ENCODE measurements around the gene ZFR. TPM values are rescaled to one million over a fixed set of nuclear protein-coding genes. Genes with fewer than 3 reads are reported as not detected.

The ZFR gene
- total and polyA plus RNA-seq, 8 donors, result 21.8 to 110 (median 48.5) TPM

DNA sequence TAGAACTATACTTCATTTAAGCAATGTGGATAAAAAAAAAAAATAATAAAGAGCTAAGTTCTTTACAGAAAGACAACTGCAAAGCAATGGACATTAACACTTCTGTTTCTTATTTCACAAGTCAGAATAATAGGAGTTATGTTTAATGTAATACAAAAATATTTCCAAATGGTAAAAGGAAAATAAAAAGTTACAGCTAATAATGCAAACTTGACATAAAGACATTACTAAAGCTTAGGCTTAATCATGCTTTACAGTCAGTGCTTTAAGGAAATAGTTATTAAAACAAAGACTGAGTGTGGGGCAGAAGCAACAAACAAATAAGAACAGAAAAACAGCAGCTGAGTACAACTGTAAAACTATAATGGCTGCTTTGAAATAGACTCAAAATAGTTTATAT, 56.7 kb downstream of the ZFR start:
- Histone ChIP-seq H3K36me3 (peaks cover 37 to 91% (median 88%) of the 10 kb centered on the region in 4 donors), H3K4me3 (no peak overlapping the region), H3K9me3 (no peaks in the 10 kb centered on the region), H3K27ac (peak overlapping the region in 2 of 5 donors; percentile 25 to 26), H3K4me1 (peaks cover 0 to 34% (median 3%) of the 10 kb centered on the region in 4 donors), H3K27me3 (no peaks in the 10 kb centered on the region)
- intact Hi-C loops (cut with DNase I; ENCODE audit: low total_unique reads), result no loop called here
- TF ChIP-seq EP300 (IDR thresholded peaks at IDR 0.05) (no peak), CTCF (IDR thresholded peaks at IDR 0.05) (no peak), POLR2A (IDR thresholded peaks at IDR 0.05) (no peak), POLR2AphosphoS5 (IDR thresholded peaks at IDR 0.05) (no peak)
- DNase-seq, result no peak

DNA sequence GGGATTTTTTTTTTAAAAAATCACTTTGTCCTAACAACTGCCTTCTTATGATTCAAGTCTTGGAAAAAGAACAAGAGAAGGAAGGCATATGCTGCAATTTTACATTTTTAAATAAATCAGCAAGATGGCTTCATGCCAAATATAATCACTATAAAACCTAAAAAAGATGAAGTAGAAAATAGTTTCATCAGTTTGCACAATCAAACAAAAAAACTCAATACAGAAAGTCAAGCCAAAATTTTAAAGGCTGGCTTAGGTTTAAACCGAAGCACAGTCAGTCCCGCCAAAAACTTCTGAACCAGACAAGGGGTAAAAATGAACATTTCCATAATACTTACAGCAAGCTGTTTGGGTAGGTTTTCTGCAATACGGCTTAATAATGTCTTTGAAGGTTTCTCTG, 57.3 kb downstream of the ZFR start:
- Histone ChIP-seq H3K4me3 (no peak overlapping the region), H3K9me3 (no peaks in the 10 kb centered on the region), H3K4me1 (peaks cover 0 to 30% (median under 1%) of the 10 kb centered on the region in 4 donors), H3K36me3 (peaks cover 37 to 93% (median 90%) of the 10 kb centered on the region in 4 donors), H3K27ac (no peak overlapping the region), H3K27me3 (no peaks in the 10 kb centered on the region)
- 47 to 81% (median 74%) methylated on average over 3 of the region's 3 CpGs for WGBS, 5 donors
- TF ChIP-seq CTCF (IDR thresholded peaks at IDR 0.05), result no peak
- no peak for TF ChIP-seq POLR2A (IDR thresholded peaks at IDR 0.05)
- no peak for TF ChIP-seq EP300 (IDR thresholded peaks at IDR 0.05)
- TF ChIP-seq POLR2AphosphoS5 (IDR thresholded peaks at IDR 0.05), result no peak
- DNase-seq, result peak in 1 of 2 donors; percentile 16
- intact Hi-C loops (cut with DNase I; ENCODE audit: low total_unique reads), result no loop called here

DNA sequence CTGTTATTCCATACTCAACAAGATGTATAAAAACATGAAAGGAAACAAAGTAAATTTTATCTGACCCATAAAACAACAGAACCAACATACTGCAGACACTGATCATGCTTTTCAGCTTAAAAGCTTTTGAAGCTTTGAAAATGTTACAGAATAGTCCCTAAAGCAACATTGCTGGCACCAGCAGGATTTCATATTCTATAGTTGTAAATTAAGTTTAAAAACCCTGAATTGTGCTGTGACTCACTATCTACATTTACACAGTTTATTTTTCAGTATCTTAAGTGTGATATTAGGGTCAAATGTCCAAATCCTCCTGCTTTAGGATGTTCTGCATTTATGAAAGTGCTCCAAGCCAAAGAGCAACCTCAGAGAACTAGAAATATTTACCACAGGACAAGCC, 59.9 kb downstream of the ZFR start:
- Histone ChIP-seq H3K4me1 (peaks cover 0 to 16% (median 0%) of the 10 kb centered on the region in 4 donors), H3K9me3 (no peaks in the 10 kb centered on the region), H3K27me3 (no peaks in the 10 kb centered on the region), H3K36me3 (peaks cover 33 to 95% (median 89%) of the 10 kb centered on the region in 4 donors), H3K27ac (no peak overlapping the region), H3K4me3 (no peak overlapping the region)
- TF ChIP-seq EP300 (IDR thresholded peaks at IDR 0.05) (no peak), POLR2AphosphoS5 (IDR thresholded peaks at IDR 0.05) (no peak), CTCF (IDR thresholded peaks at IDR 0.05) (no peak), POLR2A (IDR thresholded peaks at IDR 0.05) (no peak)
- intact Hi-C loops (cut with DNase I; ENCODE audit: low total_unique reads), result no loop called here
- DNase-seq, result no peak

- H3K9me3 ChIP-seq, result no peaks in the 10 kb centered on the region
- intact Hi-C loops (cut with DNase I; ENCODE audit: low total_unique reads), result no loop called here
- H3K27ac ChIP-seq, result no peak overlapping the region
- H3K4me3 ChIP-seq, result no peak overlapping the region
- TF ChIP-seq POLR2A (IDR thresholded peaks at IDR 0.05) (no peak), EP300 (IDR thresholded peaks at IDR 0.05) (no peak), POLR2AphosphoS5 (IDR thresholded peaks at IDR 0.05) (no peak), CTCF (IDR thresholded peaks at IDR 0.05) (no peak)
- no peak for DNase-seq
- H3K36me3 ChIP-seq, result peaks cover 28 to 94% (median 89%) of the 10 kb centered on the region in 4 donors
- peaks cover 0 to 24% (median 0%) of the 10 kb centered on the region in 4 donors for H3K4me1 ChIP-seq
- 75 to 84% (median 81%) methylated on average over 3 of the region's 3 CpGs for WGBS, 5 donors
- H3K27me3 ChIP-seq, result no peaks in the 10 kb centered on the region
Observed at GRCh38 chr5:32383586-32383985, 61.0 kb downstream of the ZFR start.

Data from stomach (tissue), 9 donors.